ENCODE results near the gene IFTAP.

IFTAP gene

DNA sequence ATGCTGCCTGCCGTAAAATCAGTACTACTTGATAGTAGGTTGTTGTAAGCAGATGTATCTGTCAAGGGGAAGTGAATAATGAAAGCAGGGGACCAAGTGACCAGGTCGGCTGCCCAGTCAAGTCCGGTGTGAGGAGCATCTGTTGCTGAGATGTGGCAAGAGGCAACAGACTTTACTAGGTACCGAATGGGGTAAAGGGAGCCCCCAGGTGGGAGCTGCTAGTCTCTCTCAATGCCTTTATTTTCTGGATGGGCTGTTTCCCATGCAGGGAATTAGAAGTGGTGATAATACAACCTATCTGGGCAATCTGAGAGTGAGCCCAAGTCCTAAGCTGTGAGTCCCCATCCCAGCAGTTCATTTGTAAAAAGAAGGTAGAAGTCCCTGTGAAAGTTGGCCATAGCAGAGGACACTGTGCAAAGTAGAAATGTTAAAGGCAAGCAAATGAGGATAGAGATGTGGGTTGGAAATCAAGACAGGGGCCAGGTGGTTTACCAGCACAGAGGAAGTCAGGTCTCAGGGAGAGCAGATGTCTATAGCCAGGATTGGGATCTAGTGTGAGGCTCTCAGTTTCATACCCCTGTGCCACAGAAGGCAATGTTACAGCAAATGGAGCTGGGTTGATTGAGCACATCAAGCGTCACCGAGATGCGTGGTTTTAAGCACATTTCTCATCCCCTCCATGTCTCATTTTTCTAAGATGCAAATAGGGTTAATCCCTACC, 94.4 kb downstream of the IFTAP start:
- TF ChIP-seq, protein P1, sequence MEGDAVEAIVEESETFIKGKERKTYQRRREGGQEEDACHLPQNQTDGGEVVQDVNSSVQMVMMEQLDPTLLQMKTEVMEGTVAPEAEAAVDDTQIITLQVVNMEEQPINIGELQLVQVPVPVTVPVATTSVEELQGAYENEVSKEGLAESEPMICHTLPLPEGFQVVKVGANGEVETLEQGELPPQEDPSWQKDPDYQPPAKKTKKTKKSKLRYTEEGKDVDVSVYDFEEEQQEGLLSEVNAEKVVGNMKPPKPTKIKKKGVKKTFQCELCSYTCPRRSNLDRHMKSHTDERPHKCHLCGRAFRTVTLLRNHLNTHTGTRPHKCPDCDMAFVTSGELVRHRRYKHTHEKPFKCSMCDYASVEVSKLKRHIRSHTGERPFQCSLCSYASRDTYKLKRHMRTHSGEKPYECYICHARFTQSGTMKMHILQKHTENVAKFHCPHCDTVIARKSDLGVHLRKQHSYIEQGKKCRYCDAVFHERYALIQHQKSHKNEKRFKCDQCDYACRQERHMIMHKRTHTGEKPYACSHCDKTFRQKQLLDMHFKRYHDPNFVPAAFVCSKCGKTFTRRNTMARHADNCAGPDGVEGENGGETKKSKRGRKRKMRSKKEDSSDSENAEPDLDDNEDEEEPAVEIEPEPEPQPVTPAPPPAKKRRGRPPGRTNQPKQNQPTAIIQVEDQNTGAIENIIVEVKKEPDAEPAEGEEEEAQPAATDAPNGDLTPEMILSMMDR (IDR thresholded peaks at IDR 0.05; ENCODE audit: low read depth, low read length, missing control alignments), result no peak

DNA sequence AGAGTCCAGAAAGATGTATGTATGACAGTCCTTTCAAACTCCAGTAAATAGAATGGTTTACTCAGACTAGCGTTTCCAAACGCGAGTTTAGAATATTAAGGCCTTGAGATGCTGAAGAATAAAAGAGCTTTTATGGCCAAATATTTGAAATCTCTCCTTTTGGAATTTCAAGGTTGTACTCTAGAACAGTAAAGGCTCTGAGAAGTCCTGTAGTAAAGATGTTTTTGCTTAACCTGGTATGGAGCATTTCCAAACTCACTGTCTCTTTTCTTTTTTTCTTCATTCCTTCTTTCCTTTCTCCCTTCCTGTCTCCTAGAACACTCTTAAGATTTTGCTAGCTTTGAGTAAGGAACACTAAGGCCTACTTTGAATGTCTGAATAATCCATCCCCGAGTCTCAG, 95.1 kb downstream of the IFTAP start:
- TF ChIP-seq, protein P1 (IDR thresholded peaks at IDR 0.05; ENCODE audit: low read depth, low read length, missing control alignments), result no peak
- H3K4me3 ChIP-seq (replicated peaks; ENCODE audit: low read depth, low read length), result no peak overlapping the region
- DNase-seq (ENCODE audit: extremely low read depth, low read depth), result no peak

More for the DNA sequence above, 94.4 kb downstream of the IFTAP start:
- DNase-seq (ENCODE audit: extremely low read depth, low read depth), result no peak
- H3K4me3 ChIP-seq (replicated peaks; ENCODE audit: low read depth, low read length), result no peak overlapping the region

DNA sequence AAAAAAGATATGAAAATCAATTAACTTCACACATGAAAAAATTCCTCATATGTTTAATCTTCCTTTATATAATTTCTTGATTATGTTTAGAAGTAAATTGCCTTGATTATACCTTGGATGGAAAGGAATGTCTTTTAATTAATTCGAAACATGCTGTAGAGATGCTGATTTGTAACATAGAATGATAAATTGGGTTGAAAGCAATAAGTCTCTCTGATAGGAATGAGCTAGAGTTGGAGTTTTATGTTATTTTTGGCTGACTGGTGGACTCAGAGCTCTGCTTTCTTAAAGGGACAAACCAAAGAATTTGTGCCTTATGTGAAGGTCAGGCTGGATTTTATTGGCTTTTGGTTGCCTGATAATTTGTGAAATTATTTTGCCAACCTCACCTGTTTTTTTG, 98.4 kb downstream of the IFTAP start:
- TF ChIP-seq, protein P1 (IDR thresholded peaks at IDR 0.05; ENCODE audit: low read depth, low read length, missing control alignments), result no peak
- H3K4me3 ChIP-seq (replicated peaks; ENCODE audit: low read depth, low read length), result no peak overlapping the region
- no peak for DNase-seq (ENCODE audit: extremely low read depth, low read depth)

DNA sequence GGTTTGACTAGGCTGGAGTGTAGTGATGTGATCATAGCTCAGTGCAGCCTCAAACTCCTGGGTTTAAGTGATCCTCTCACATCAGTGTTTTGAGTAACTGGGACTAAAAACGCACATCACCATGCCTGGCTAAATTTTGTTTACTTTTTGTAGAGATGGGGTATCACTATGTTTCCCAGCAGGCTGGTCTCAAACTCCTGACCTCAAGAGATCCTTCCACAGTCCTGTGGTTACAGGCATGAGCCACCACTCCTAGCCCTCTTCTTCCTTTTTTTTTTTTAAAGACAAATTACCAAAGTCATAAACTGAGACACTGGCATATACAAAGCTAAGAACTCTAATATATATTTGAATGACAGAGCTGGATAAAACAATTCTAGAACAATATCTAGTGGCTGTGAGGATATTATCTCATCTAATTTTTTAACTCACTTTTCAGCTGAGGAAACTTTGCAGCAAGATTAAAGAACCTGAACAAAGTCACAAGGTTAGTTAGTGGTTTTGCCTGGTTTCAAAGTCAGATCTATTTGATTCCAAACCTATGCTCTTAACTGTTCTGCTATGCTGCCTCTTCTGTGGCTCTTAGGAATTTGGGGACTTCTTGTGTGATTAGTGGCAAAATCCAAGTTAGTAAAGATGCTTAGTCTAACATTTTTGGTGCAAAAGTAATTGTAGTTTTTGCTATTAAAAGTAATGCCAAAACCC, 99.0 kb downstream of the IFTAP start:
- no peak for DNase-seq (ENCODE audit: extremely low read depth, low read depth)
- no peak overlapping the region for H3K4me3 ChIP-seq (replicated peaks; ENCODE audit: low read depth, low read length)
- TF ChIP-seq, protein P1 (IDR thresholded peaks at IDR 0.05; ENCODE audit: low read depth, low read length, missing control alignments), result no peak

DNA sequence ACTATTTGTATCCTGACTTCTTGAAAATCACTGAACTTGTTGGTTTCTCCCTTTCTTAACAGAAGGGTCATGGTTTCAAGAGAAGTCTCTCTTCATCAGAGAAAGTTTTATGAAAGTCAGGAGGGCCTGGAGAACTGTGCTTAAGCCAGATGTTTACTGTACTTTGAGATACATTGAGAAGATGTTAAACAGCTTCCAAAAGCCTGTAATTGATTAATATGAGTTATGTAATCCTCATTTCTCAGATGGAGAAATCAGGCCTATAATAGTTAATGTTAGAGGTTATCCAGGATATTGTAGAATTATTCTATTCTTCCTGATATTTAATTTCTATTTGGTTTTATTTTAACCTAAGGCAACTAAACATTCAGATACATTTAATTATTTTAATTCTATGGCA, 100.8 kb downstream of the IFTAP start:
- DNase-seq (ENCODE audit: extremely low read depth, low read depth), result no peak
- TF ChIP-seq, protein P1 (IDR thresholded peaks at IDR 0.05; ENCODE audit: low read depth, low read length, missing control alignments), result no peak
- no peak overlapping the region for H3K4me3 ChIP-seq (replicated peaks; ENCODE audit: low read depth, low read length)

DNA sequence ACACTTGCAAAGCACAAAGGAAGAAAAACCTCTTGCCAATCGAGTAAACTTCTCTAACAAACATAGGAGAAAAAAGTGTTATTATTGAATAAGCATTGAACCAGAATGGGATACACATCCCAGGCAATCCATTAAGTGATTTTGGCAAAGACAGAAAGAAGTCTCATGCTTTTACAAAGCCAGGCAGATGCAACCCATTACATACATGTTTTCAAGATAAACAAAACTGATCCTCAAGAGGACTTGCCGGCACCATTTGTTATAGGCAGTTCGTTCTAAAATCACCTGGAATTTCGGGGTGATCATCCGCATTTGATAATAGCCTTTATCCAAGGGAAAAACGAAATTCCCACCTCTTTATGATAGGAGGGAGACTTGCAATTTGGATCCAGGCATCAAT, 101.3 kb downstream of the IFTAP start:
- no peak for DNase-seq (ENCODE audit: extremely low read depth, low read depth)
- H3K4me3 ChIP-seq (replicated peaks; ENCODE audit: low read depth, low read length), result no peak overlapping the region
- TF ChIP-seq, protein P1 (IDR thresholded peaks at IDR 0.05; ENCODE audit: low read depth, low read length, missing control alignments), result no peak

All from HFF-Myc (cell line).